OCI-LY3 (cell line): ENCODE measurements around the gene IL26.

ENCODE experiments used
- CTCF ChIP-seq: fragments of 200-600, 300-600 bp; sonication (generic); IDR thresholded peaks from 2 replicates; pipeline ENCODE4 v1.5.1; 2014; ENCODE audit warnings: antibody characterized with exemption, low read length, low read depth
- EZH2phosphoT487 ChIP-seq: fragments of 200-600 bp; shearing (Covaris generic); IDR thresholded peaks from 2 replicates; pipeline ENCODE4 v1.6.1; 2018; ENCODE audit warnings: antibody characterized with exemption, mixed run types, low read depth

- no peak for TF ChIP-seq CTCF
- TF ChIP-seq EZH2phosphoT487: no peak
These were observed 46.7 kb downstream of the IL26 start for GRCh38 chr12:68178774-68179439.
